Activated CD4-positive, alpha-beta T cell treated with anti-CD3 and anti-CD28 coated beads, Interleukin-2, amount 10 ng/mL, durations not matched to agents 24 days and 14 days (primary cell): ENCODE data around the gene B4GALNT2. TPM values are rescaled to one million over a fixed set of nuclear protein-coding genes. Genes with fewer than 3 reads are reported as not detected.

Experiments used
- DNase-seq: peaks from one replicate; pipeline ENCODE4 v3.0.0; 2022
- H3K27ac Mint-ChIP-seq: one replicate; pipeline ENCODE4 v1.8.0; 2022; ENCODE audit warnings: mild to moderate bottlenecking, mixed read lengths
- H3K27me3 Mint-ChIP-seq: one replicate; pipeline ENCODE4 v1.8.0; 2022; ENCODE audit warnings: mixed read lengths
- H3K36me3 Mint-ChIP-seq: one replicate; pipeline ENCODE4 v1.8.0; 2022; ENCODE audit warnings: low read depth, mild to moderate bottlenecking, mixed read lengths
- H3K4me1 Mint-ChIP-seq: one replicate; pipeline ENCODE4 v1.8.0; 2021; ENCODE audit warnings: mixed read lengths
- H3K4me3 Mint-ChIP-seq: one replicate; pipeline ENCODE4 v1.8.0; 2022; ENCODE audit warnings: mild to moderate bottlenecking, moderate library complexity, mixed read lengths
- H3K9me3 Mint-ChIP-seq: one replicate; pipeline ENCODE4 v1.8.0; 2021; ENCODE audit warnings: mixed read lengths
- intact Hi-C: fragments of 100-400 bp; cut with micrococcal nuclease; formaldehyde crosslinking; loops from one replicate; pipeline ENCODE4 v1.15.1; 2023
- total RNA-seq: library from RNA; stranded (reverse); gene quantifications from 2 replicates; pipeline ENCODE4 v1.2.3, GENCODE V29; 2022

Gene B4GALNT2
- total RNA-seq, 1 donor from 2014 or later = 0.02 TPM

- Mint-ChIP-seq H3K27ac (no peak overlapping the region), H3K27me3 (no peaks in the 10 kb centered on the region), H3K9me3 (no peaks in the 10 kb centered on the region), H3K4me1 (peaks cover 38% of the 10 kb centered on the region), H3K4me3 (no peak overlapping the region), H3K36me3 (peaks cover 4% of the 10 kb centered on the region)
- intact Hi-C loops = no loop called here
- DNase-seq = no peak
Observed at GRCh38 chr17:49196520-49196919, 64.0 kb downstream of the B4GALNT2 start.

DNA sequence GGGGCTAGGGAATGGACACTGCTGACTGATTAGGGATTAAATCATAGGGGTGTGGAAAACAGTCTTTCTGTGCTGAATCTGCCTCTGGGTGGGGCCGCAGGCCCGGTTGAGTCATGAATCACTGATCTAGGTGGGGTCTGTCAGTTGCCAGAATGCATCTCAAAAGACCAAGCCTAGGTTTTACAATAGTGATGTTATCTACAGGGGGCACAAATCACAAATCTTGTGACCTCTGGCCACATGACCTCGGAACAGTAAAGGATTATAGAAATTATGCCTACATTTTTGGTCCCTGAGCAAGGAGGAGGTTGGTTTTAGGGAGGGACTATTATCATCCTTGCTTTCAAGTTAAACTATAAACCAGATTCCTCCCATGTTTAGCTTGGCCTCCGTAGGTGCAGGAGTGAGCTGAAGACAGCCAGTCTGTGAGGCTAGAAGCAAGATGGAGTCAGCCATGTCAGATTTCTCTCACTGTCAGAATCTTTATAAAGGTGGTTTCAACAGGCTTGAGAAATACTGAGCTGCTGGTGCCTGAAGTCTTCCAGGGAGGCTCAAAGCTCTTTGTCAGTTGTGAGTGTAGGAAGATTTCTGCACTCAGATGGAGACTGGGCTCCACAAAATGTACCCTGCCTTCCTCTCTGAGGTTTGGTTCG is 64.9 kb downstream of the B4GALNT2 start:
- intact Hi-C loops = no loop called here
- peaks cover 8% of the 10 kb centered on the region for H3K36me3 Mint-ChIP-seq
- H3K4me3 Mint-ChIP-seq = no peak overlapping the region
- H3K4me1 Mint-ChIP-seq = peaks cover 30% of the 10 kb centered on the region
- no peaks in the 10 kb centered on the region for H3K27me3 Mint-ChIP-seq
- H3K27ac Mint-ChIP-seq = no peak overlapping the region
- no peak for DNase-seq
- H3K9me3 Mint-ChIP-seq = no peaks in the 10 kb centered on the region

- no peak for DNase-seq
- Mint-ChIP-seq H3K36me3 (peaks cover 4% of the 10 kb centered on the region), H3K4me1 (peaks cover 24% of the 10 kb centered on the region), H3K27ac (no peak overlapping the region), H3K27me3 (no peaks in the 10 kb centered on the region), H3K4me3 (no peak overlapping the region), H3K9me3 (no peaks in the 10 kb centered on the region)
- intact Hi-C loops = no loop called here
Observed at GRCh38 chr17:49198211-49198610, 65.6 kb downstream of the B4GALNT2 start.

GRCh38 chr17:49200423-49201083 is 68.0 kb downstream of the B4GALNT2 start:
- Mint-ChIP-seq H3K27ac (no peak overlapping the region), H3K9me3 (no peaks in the 10 kb centered on the region), H3K4me1 (peaks cover 9% of the 10 kb centered on the region), H3K4me3 (no peak overlapping the region), H3K27me3 (no peaks in the 10 kb centered on the region), H3K36me3 (peaks cover 8% of the 10 kb centered on the region)
- intact Hi-C loops = no loop called here
- DNase-seq = no peak

GRCh38 chr17:49201481-49201927 is 68.9 kb downstream of the B4GALNT2 start:
- Mint-ChIP-seq H3K9me3 (no peaks in the 10 kb centered on the region), H3K4me3 (no peak overlapping the region), H3K4me1 (peaks cover 4% of the 10 kb centered on the region), H3K27ac (no peak overlapping the region), H3K36me3 (peaks cover 16% of the 10 kb centered on the region), H3K27me3 (no peaks in the 10 kb centered on the region)
- DNase-seq = no peak
- intact Hi-C loops = no loop called here

- intact Hi-C loops = no loop called here
- DNase-seq = no peak
- H3K9me3 Mint-ChIP-seq = no peaks in the 10 kb centered on the region
- H3K27me3 Mint-ChIP-seq = no peaks in the 10 kb centered on the region
- H3K36me3 Mint-ChIP-seq = peaks cover 17% of the 10 kb centered on the region
- H3K4me3 Mint-ChIP-seq = no peak overlapping the region
- H3K27ac Mint-ChIP-seq = no peak overlapping the region
- H3K4me1 Mint-ChIP-seq = peaks cover 6% of the 10 kb centered on the region
Observed at GRCh38 chr17:49203796-49204195, 71.2 kb downstream of the B4GALNT2 start.

DNA sequence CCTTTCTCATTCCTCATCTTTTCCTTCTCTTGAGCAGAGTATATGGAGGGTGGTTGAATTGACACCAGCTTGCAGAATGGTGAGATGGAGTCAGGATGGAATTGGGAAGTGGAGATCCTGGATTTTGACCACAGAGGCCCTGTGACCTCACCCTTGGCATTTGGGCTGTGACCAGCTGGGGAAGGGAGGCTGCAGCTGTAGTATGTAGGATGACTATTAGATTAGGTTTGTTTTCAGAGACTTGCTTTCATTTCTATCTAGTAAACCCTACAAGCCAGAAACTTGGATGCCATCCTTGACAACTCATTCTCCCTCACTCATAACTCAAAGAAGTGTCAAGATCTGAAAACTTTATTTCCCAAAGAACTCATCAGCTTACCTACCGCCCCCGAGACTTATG is 71.9 kb downstream of the B4GALNT2 start:
- Mint-ChIP-seq H3K36me3 (peaks cover 17% of the 10 kb centered on the region), H3K4me3 (no peak overlapping the region), H3K9me3 (no peaks in the 10 kb centered on the region), H3K27me3 (no peaks in the 10 kb centered on the region), H3K27ac (no peak overlapping the region), H3K4me1 (peaks cover 14% of the 10 kb centered on the region)
- intact Hi-C loops = no loop called here
- no peak for DNase-seq

GRCh38 chr17:49209061-49209571 is 76.5 kb downstream of the B4GALNT2 start:
- no peaks in the 10 kb centered on the region for H3K9me3 Mint-ChIP-seq
- H3K27ac Mint-ChIP-seq = peak overlapping the region; percentile 73
- H3K36me3 Mint-ChIP-seq = peaks cover 29% of the 10 kb centered on the region
- peaks cover 49% of the 10 kb centered on the region for H3K4me1 Mint-ChIP-seq
- intact Hi-C loops = no loop called here
- H3K27me3 Mint-ChIP-seq = no peaks in the 10 kb centered on the region
- H3K4me3 Mint-ChIP-seq = peak overlapping the region; percentile 95
- peak; percentile 68 for DNase-seq

GRCh38 chr17:49210158-49211029 is 77.8 kb downstream of the B4GALNT2 start, which contains the start of the genes ABI3 and GNGT2:
TSS of gene ABI3 (plus strand) at chr17:49210707. CDS start at chr17:49210725, 18 bp downstream.
TSS of gene GNGT2 (minus strand) at chr17:49210574. CDS start at chr17:49207422, 3,152 bp downstream.
- Mint-ChIP-seq H3K36me3 (peaks cover 33% of the 10 kb centered on the region), H3K4me3 (peak within 1 kb of the TSS; percentile 95), H3K27me3 (no peaks in the 10 kb centered on the region), H3K4me1 (peaks cover 56% of the 10 kb centered on the region), H3K27ac (peak within 1 kb of the TSS; percentile 86), H3K9me3 (no peaks in the 10 kb centered on the region)
- peak; percentile 91 for DNase-seq
- intact Hi-C loops = loop anchor here (1.0 to 2.0 kb wide), 3 partner anchors 8 to 20 kb away; partner anchors contain the start of gene PHOSPHO1

- H3K27ac Mint-ChIP-seq = peak overlapping the region; percentile 57
- intact Hi-C loops = no loop called here
- H3K36me3 Mint-ChIP-seq = peaks cover 44% of the 10 kb centered on the region
- no peaks in the 10 kb centered on the region for H3K27me3 Mint-ChIP-seq
- peaks cover 77% of the 10 kb centered on the region for H3K4me1 Mint-ChIP-seq
- peak overlapping the region; percentile 95 for H3K4me3 Mint-ChIP-seq
- H3K9me3 Mint-ChIP-seq = no peaks in the 10 kb centered on the region
- no peak for DNase-seq
Observed at GRCh38 chr17:49213399-49213798, 80.8 kb downstream of the B4GALNT2 start.

DNA sequence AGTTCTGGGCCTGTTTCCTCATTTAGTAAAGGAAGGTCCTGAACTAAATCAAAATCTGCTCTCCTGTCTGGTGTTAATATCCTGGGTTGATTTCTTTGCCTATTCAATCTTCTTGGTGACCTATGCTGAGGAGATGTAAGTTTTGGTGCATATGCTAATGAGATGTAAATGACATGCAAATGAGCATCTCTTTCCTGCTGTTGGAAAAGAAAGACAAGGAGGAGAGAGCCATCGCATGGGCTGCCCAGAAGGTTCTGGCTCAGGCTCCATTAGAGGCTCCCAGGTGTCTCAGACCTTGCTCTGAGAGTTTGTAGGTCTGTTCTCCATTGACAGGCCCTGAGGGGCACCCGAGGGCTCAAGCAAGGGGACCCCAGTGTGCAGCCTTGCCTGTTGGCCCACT is 81.3 kb downstream of the B4GALNT2 start:
- no peaks in the 10 kb centered on the region for H3K9me3 Mint-ChIP-seq
- peaks cover 46% of the 10 kb centered on the region for H3K36me3 Mint-ChIP-seq
- intact Hi-C loops = no loop called here
- H3K4me1 Mint-ChIP-seq = peaks cover 77% of the 10 kb centered on the region
- H3K4me3 Mint-ChIP-seq = peak overlapping the region; percentile 95
- peak overlapping the region; percentile 76 for H3K27ac Mint-ChIP-seq
- H3K27me3 Mint-ChIP-seq = no peaks in the 10 kb centered on the region
- no peak for DNase-seq

- Mint-ChIP-seq H3K4me1 (peaks cover 73% of the 10 kb centered on the region), H3K27me3 (no peaks in the 10 kb centered on the region), H3K9me3 (no peaks in the 10 kb centered on the region), H3K36me3 (peaks cover 55% of the 10 kb centered on the region), H3K27ac (peak overlapping the region; percentile 93), H3K4me3 (peak overlapping the region; percentile 70)
- no peak for DNase-seq
- intact Hi-C loops = loop anchor here (5.0 kb wide), 2 partner anchors 127 to 147 kb away; partner anchors contain the start of gene ZNF652
Observed at GRCh38 chr17:49214676-49215360, 82.2 kb downstream of the B4GALNT2 start.

GRCh38 chr17:49216482-49216881 is 83.9 kb downstream of the B4GALNT2 start:
- peak overlapping the region; percentile 76 for H3K27ac Mint-ChIP-seq
- H3K27me3 Mint-ChIP-seq = no peaks in the 10 kb centered on the region
- intact Hi-C loops = loop anchor here (5.0 kb wide), 2 partner anchors 126 to 146 kb away; partner anchors contain the start of gene ZNF652
- H3K4me1 Mint-ChIP-seq = peaks cover 59% of the 10 kb centered on the region
- DNase-seq = no peak
- H3K36me3 Mint-ChIP-seq = peaks cover 56% of the 10 kb centered on the region
- H3K9me3 Mint-ChIP-seq = no peaks in the 10 kb centered on the region
- H3K4me3 Mint-ChIP-seq = peak overlapping the region; percentile 52
